NOMO-1 treated with dmso at 0.1 percent for 144 hours (cell line): Measurements from ENCODE around the gene GRAMD1B.

ENCODE experiments used
- DNase-seq: peaks from one replicate; lab custom pipeline; 2025; ENCODE audit not compliant: unreplicated experiment; lab: John Stamatoyannopoulos, UW

Gene GRAMD1B

GRCh38 chr11:123473941-123474677, 44.0 kb downstream of the GRAMD1B start:
- DNase-seq = no peak

- no peak for DNase-seq
Measured at GRCh38 chr11:123474994-123475393, 44.9 kb downstream of the GRAMD1B start.

- DNase-seq = no peak
Measured at GRCh38 chr11:123475469-123475868, 45.4 kb downstream of the GRAMD1B start.

GRCh38 chr11:123477205-123477907, 47.3 kb downstream of the GRAMD1B start:
- no peak for DNase-seq

- DNase-seq = peak; percentile 47
Measured at GRCh38 chr11:123478352-123478987, 48.4 kb downstream of the GRAMD1B start.

GRCh38 chr11:123479048-123479837, 49.2 kb downstream of the GRAMD1B start:
- peak; percentile 91 for DNase-seq

- peak; percentile 33 for DNase-seq
Measured at GRCh38 chr11:123480290-123480815, 50.3 kb downstream of the GRAMD1B start.

- no peak for DNase-seq
Measured at GRCh38 chr11:123480882-123481281, 50.8 kb downstream of the GRAMD1B start.

- DNase-seq = no peak
Measured at GRCh38 chr11:123481640-123482039, 51.6 kb downstream of the GRAMD1B start.

GRCh38 chr11:123482218-123482617, 52.1 kb downstream of the GRAMD1B start:
- no peak for DNase-seq

GRCh38 chr11:123483058-123483457, 53.0 kb downstream of the GRAMD1B start:
- no peak for DNase-seq

GRCh38 chr11:123483466-123483865, 53.4 kb downstream of the GRAMD1B start:
- DNase-seq = no peak

GRCh38 chr11:123484448-123484847, 54.4 kb downstream of the GRAMD1B start:
- no peak for DNase-seq

- no peak for DNase-seq
Measured at GRCh38 chr11:123487157-123487744, 57.2 kb downstream of the GRAMD1B start.

GRCh38 chr11:123490527-123490926, 60.5 kb downstream of the GRAMD1B start:
- DNase-seq = no peak

- DNase-seq = no peak
Measured at GRCh38 chr11:123491241-123491640, 61.2 kb downstream of the GRAMD1B start.

- no peak for DNase-seq
Measured at GRCh38 chr11:123493349-123494063, 63.4 kb downstream of the GRAMD1B start.

GRCh38 chr11:123494195-123495050, 64.4 kb downstream of the GRAMD1B start:
- no peak for DNase-seq

GRCh38 chr11:123504401-123504800, 74.3 kb downstream of the GRAMD1B start:
- no peak for DNase-seq
